ENCODE measurements around the gene CENPF.
"Not testable (repeated sequence)": the region's sequence is repeated elsewhere in the genome, so short reads cannot be mapped to it uniquely, and the experiment has no call there.

Gene CENPF

GRCh38 chr1:214662223-214662785, 59.3 kb downstream of the CENPF start:
- no peak for DNase-seq (ENCODE audit: low read depth in 2 of 2)

DNA sequence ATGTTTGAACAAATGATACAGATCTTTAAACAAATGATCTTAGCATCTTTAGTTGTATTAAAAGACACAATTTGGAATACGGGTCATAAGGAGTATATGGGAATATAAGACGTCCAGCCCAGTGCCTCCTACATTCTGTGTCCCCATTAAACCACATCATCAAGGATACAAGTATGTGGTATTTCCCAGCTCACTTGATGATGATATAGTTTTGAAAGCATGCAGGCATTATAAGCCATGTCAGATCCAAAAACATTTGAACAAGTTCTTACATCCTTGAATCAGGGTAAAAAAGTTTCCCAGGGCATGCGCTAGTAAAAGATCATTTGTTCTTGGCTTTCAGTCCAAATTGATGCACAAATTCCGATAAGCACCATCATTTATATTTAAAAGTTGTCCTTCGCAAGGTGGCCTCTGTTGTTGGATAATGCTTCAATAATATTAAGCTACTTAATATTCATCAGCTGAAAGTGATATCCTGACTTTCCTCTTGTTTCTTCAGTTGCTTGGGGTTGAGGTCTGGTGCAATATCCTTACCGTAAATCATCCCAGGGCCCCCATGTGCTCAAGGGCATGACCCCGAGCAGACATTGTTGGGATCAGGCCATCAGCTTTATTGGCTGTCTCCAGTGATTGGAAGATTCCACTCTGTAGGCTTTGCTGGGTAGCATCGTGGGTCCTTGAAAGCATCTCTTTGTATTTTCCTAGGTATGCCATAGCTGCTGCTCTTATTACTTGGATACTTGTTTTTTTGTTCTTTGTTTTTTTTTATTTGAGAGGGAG, 61.8 kb downstream of the CENPF start:
- no peak for DNase-seq (ENCODE audit: low read depth in 2 of 2)

DNA sequence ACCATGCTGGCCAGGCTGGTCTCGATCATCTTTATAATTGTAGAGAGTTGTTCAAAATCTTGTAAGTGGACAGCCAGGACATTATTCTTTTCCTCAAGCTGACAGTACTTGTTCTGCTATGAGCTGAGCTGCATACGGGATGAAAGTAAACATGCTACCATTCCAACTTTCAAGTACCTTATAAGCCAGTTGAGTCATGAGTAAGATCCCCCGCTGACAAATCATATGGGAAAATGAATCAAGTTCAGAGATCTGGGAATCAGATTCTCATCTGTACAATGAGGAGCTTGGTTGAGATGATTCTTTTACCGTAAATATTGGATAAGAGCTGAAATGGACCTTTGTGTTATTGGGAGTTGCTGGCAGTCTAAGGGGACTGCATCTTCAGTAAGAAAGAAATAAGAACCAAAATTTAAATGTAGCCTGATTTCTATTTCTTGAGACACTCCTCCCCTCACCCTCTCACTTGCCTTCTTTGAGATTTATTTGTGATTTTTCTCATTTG, 62.7 kb downstream of the CENPF start:
- DNase-seq (ENCODE audit: low read depth in 2 of 2) = no peak

DNA sequence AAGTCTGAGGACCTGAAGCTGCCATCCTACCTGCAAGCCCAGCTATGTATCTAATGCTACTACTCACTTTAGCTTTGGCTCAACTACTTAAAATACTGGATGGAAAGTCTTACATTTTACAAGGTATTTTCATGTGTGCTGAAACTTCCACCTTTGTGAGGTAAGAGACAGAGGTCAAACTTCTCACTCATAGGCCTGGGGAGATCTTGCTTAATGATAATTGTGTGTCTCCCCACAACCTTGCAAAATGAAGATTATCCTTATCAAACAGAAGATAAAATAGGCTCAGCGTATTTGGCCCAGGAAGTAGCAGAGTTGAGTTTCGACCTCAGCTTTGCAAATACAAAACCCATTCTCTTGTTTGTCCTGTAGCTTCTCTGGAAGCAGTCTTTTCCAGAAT, 63.7 kb downstream of the CENPF start:
- no peak for DNase-seq (ENCODE audit: low read depth in 2 of 2)

DNA sequence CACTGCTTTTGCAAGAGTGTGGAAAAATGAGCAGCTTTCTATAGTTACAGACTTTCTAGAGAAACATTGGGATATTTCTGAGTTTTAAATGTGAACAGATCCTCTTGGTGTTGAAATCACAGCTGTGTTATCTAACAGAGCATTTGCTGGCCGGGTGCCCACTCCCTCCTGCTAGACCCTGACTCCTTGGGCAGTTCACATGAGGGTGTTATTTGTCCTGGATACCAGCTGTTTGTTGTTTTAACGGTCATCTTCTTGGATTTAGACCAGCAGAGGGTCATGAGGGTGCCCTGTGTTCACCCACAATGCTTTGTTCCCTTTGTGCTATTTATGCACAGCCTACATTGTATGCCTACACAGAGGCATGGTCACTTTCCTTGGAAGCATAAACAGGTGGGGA, 67.1 kb downstream of the CENPF start:
- DNase-seq (ENCODE audit: low read depth in 2 of 2) = no peak

- DNase-seq (ENCODE audit: low read depth in 2 of 2) = not testable (repeated sequence)
These were observed 70.0 kb downstream of the CENPF start for GRCh38 chr1:214673029-214673428.

GRCh38 chr1:214673576-214673975, 70.6 kb downstream of the CENPF start:
- DNase-seq (ENCODE audit: low read depth in 2 of 2) = no peak

- not testable (repeated sequence) for DNase-seq (ENCODE audit: low read depth in 2 of 2)
These were observed 72.5 kb downstream of the CENPF start for GRCh38 chr1:214675524-214675923.

- no peak for DNase-seq (ENCODE audit: low read depth in 2 of 2)
These were observed 73.8 kb downstream of the CENPF start for GRCh38 chr1:214676747-214677146.

GRCh38 chr1:214677945-214678344, 75.0 kb downstream of the CENPF start:
- no peak for DNase-seq (ENCODE audit: low read depth in 2 of 2)

DNA sequence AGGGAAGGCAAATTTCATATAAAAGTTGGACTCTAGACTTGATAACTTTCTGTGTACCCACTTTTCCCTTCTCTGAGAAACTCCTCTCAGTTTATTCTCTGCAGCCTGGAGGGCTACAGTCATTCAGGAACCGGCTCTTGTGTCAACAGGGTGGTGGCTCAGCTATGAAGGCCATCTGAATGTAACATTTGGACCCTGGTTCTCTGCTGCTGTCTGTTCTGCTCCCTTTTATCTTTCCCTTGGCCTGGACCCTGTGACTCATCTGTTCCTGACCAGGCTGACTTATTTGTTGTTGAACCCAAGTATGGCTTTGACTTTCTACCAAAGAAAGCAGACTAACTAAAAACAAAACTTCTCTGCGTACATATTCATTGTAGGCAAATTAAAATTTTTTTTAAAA, 75.4 kb downstream of the CENPF start:
- no peak for DNase-seq (ENCODE audit: low read depth in 2 of 2)

DNA sequence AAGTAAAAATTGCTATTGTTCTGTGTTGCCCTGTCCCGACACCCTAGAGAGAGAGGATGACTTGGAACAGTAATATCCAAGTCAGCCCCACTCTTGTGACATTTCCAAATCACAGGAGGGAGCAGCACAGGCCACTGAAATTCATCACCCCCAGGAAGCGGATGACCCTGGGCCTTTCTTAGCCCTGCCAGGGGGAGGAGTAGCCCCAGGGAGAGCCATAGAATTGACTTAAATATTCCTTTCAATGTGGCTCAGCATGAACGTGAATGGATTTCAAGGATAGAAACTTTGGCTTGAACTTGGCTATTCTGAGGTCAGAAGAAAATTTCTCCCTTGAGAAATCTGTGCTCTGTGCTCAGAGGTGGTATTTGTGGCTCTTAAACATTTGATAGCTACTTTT, 80.6 kb downstream of the CENPF start:
- no peak for DNase-seq (ENCODE audit: low read depth in 2 of 2)

GRCh38 chr1:214685906-214686305, 82.9 kb downstream of the CENPF start:
- peak in 1 of 2 experiments; percentile 20 for DNase-seq (ENCODE audit: low read depth in 2 of 2)

DNA sequence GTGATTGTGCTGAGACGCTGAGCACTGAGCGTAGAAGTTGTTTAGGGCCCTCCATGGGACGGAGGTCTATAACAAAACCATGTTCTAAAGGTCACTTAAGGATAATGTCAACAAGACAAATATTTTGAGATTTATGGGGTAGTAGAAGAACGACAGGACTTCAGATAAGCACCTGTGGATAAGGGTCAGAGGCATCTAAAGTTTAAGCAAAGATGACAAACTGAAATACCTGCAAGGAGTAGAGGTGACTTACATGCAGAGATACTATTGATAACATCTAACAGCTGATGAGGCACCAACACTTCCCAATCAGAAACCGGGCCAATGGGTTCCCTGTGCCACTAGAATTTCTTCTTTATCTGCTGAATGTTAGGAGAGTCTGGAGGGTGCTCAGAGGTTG, 83.5 kb downstream of the CENPF start:
- DNase-seq (ENCODE audit: low read depth in 2 of 2) = no peak

GRCh38 chr1:214688891-214689290, 85.9 kb downstream of the CENPF start:
- no peak for DNase-seq (ENCODE audit: low read depth in 2 of 2)

DNA sequence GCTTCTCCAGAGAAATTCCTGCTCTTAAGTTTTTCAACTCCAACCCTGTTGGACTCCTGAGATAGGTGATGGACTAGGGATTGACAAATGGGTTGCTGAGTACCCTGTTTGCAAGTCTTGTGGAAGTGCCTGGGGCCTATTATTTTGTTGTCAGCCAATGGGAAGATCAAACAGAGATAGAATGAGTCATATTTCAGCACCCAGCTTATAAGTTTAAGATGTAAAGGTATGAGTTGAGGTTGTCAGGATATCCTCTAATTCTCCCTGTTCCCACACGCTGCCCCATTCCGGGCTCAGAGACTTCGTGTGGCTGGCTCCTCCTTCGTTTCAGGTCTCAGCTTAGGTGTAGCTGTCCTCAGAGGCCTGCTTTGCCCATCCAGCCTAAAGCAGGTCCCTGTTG, 91.8 kb downstream of the CENPF start:
- DNase-seq (ENCODE audit: low read depth in 2 of 2) = no peak

DNA sequence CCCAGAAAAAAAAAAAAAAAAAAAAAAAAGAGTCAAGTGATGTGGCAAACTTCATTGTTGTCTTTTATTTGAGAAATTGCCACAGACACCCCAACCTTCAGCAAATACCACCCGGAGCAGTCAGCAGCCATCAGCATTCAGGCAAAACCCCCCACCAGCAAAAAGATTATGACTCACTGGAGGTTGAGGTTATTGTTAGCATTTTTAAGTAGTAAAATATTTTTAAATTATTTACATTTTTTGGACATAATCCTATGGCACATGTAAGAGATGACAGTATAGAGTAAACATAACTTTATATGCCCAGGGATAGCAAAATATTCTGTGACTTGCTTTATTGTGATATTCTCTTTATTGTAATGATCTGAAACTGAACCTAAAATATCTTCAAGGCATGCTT, 95.6 kb downstream of the CENPF start:
- no peak for DNase-seq (ENCODE audit: low read depth in 2 of 2)

DNA sequence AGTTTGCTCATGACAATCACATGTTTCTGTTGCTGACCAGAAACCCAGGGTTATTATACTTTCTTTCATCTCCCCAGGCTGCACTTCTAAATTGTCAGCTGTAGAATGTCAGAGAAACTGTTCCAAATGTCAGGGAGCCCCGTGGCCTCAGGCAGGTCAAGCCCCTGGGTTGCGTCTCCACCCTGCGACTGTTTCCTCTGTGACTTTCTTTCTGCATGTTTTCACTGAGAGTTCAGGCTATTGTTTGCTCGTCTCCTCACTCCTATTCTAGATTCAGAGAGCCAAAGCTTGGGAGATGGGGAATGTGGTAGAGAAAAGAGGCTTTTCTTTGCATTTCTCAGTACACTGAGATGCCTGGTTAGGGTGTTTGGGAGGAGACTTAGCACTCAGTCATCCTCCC, 97.4 kb downstream of the CENPF start:
- DNase-seq (ENCODE audit: low read depth in 2 of 2) = no peak

DNA sequence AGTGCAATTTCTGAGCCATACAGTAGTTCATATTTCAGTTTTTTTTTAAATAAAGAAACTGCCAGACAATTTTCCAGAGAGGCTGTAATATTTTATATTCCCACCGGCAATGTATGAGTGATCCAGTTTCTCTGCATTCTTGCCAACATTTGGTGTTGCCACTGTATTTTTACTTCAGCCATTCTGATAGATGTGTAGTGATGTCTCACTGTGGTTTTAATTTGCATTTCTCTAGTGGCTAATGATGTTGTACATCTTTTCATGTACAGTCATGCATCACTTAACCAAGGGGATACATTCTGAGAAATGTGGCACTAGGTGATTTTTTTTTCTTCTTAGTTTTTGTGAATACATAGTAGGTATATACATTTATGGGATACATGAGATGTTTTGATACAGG, 99.6 kb downstream of the CENPF start:
- peak in 1 of 2 experiments; percentile 25 for DNase-seq (ENCODE audit: low read depth in 2 of 2)

- DNase-seq (ENCODE audit: low read depth in 2 of 2) = peak in 1 of 2 experiments; percentile 42
These were observed 104.5 kb downstream of the CENPF start for GRCh38 chr1:214707306-214708087.

- no peak for DNase-seq (ENCODE audit: low read depth in 2 of 2)
These were observed 105.4 kb downstream of the CENPF start for GRCh38 chr1:214708321-214708955.

GRCh38 chr1:214709241-214709640, 106.2 kb downstream of the CENPF start:
- DNase-seq (ENCODE audit: low read depth in 2 of 2) = no peak
